HG03108 (cell line): ENCODE measurements around the gene GPR83.
"Not testable (repeated sequence)": the region's sequence is repeated elsewhere in the genome, so short reads cannot be mapped to it uniquely, and the experiment has no call there.

Experiments
- ATAC-seq: cut with Tn5 transposase; IDR thresholded peaks from one replicate; pipeline ENCODE4 v1.9.1; 2021; ENCODE audit warnings: moderate library complexity; ENCODE audit not compliant: unreplicated experiment

The GPR83 gene

DNA sequence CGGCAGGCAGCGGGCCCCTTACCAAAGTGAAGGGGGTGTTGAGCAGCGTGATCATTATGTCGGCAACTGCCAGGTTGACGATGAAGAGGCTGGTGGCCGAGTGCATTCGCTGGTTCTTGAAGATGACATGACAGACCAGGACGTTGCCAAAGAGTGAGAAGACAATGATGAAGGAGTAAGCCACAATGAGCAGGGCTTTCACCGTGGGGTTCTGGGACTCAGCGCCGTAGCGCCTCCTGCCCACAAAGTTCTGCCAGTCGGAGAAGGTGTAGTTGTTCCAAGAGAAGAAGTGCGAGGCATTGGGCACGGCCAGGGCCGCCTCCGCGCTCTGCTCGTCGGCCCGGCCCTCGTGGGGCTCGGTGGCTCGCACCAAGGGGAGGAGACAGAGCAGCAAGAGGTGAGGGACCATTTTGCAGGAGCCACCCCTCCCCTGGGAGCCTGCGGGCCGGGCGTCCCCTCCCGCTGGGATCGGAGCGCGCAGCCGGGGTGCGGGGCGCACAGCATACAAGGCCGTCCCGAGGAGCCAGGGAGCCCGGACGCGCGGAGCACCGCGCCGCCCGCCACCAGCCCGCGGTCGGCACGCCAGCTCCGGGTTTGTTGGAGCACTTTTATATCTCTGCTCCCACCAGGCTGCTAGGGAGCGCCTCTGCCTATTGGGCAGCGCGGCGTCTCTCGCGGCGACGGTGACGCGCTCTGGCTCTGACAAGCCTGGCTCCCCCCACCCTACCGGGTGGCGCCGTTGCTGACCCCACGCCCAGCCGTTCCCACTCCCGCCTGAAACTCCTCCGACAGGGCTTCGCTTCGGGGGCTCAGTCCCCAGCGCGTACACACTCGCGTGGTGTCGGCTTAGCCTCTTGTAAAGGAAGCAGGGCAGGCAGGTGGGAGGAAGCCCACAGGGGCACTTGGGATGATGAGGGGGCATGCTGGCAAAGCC lies at the start of gene GPR83:
Gene GPR83, minus strand, starts transcription at position 581 of the 934 bp plus-strand sequence. Its CDS starts 172 bp downstream, at position 409.
- no peak for ATAC-seq

DNA sequence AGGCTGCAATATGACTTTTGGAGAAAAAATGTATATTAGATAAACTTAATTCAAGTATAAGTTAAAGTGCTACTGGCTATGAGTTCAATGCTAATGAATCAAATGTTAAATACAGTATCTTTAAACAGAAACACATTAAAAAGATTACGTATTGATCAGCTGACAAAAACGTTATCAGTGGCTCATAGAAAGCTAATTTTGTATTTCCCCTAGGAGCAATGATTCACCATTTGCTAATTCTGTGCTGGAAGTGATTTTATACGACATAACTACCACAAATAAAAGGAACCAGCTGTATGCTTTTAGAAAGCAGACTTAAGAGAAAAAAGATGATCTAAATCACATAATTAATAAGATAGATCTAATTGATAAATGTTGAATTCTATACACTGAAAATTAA lies 48.8 kb upstream of the GPR83 start:
- no peak for ATAC-seq

DNA sequence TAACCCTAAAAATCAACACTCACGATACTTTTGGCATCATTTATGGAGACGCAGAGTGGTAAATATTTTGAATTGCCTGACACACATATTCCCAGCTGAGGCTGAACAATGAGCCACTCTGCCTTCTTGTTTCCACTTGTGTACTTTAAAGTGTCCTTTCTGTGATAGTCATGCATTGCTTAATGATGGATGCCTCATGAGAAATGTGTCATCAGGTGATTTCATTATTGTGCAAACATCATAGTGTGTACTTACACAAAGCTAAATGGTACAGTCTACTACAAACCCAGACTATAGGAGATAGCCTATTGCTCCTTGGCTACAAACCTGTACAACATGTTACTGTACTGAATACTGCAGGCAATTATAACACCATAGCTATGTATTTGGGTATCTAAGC lies 48.2 kb upstream of the GPR83 start:
- no peak for ATAC-seq

DNA sequence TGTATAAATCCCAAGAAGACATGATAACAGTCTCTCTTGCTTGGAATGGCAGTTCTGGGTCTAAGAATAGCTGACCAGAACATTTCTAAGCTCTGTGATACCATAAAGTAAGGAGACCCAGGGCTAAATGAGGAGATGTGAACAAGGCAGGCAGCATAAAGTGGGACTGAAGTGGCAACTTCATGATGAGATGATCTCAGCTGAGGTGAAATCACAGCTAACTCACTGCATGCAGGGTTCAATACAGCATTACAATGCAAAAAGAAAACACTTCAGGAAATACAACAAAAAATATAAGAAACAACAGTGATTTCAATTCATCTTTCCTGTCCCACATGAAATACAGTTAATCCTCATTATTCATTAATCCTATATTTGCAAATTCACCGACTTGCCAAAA lies 47.8 kb upstream of the GPR83 start:
- no peak for ATAC-seq

DNA sequence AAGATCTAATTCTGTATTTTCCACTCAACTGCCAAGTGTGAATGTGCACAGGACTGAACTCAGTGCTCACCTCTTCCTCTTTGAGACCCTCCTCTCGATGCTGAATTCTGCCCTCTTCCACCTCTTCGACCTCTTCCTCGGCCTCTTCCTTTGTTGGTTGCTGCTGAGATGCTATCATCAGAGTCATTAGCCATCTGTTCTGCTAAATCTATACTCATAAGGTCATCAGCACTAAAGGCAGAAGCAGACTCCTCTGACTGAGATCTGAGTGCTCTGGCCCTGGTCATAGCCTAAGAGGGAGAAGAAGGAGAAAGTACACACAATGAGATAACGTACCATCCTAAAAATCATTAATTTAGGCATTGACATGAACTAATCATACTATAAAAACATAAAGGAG lies 45.9 kb upstream of the GPR83 start:
- no peak for ATAC-seq

DNA sequence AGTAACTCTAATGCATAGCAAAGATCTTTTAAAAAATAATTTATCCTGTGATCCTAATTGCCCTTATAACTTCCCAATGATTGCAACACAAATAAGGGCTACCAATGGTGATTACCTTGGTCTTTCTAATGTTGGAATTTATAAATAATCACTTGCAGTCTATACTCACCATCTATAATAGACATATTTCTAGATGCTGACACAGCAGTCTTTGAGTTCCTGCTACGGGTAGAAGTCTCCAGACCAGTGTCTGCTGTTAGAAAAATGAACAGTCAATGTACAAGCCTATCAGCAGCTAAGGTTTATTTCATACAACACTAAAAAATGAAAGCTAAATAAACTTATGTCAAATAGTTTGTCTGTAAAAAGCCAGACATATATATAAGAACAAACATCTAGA lies 44.4 kb upstream of the GPR83 start:
- ATAC-seq: no peak

DNA sequence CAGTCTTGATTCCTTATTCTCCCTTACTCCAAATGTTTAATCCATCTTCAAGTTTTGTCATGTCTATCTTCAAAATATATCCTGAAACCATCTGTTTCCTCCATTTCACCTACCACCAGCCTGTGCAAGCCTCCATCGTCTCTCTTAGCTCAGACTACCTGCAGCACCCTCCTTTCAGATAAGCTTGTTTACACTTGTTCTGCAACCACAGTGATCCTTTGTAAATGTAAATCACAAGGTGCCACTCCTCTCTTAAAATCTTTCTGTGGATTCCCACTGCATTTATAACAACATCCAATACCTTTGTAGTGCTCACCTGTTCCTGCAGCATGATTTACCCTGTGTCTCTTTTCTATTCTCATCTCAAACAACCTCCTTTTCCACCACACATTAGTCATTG lies 31.8 kb upstream of the GPR83 start:
- no peak for ATAC-seq

DNA sequence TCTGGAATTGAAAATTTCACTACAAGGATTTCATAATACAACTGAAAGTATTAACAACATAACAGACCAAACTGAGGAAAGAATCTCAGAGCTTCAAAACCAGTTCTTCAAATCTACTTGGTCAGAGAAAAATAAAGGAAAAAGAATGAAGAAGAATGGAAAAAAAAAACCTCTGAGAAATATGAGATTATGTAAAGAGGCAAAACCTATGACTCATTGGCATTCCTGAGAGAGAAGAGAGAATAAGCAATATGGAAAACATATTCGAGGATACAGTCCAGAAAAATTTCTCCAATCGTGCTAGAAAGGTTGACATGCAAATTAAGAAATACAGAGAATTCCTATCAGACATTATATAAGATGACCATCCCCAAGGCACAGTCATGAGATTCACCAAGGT lies 23.4 kb upstream of the GPR83 start:
- no peak for ATAC-seq

DNA sequence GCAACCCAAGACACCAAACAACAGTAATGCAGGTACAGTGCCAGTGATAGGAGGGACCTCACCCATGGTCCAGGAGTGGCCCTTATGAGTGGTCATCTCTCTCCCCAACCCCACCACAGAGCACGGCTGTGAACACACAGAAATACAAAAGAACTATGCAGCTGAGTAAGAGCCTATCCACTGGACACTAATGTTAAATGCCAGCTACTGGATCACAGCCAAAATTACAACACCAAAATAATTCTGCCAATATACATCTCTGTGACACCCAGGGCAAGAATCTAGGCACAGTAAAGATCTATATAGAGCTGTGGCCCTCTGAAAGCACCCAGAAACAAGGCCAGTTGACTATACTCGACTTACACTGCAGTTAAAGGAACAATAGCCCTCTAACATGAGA lies 22.8 kb upstream of the GPR83 start:
- ATAC-seq: no peak

DNA sequence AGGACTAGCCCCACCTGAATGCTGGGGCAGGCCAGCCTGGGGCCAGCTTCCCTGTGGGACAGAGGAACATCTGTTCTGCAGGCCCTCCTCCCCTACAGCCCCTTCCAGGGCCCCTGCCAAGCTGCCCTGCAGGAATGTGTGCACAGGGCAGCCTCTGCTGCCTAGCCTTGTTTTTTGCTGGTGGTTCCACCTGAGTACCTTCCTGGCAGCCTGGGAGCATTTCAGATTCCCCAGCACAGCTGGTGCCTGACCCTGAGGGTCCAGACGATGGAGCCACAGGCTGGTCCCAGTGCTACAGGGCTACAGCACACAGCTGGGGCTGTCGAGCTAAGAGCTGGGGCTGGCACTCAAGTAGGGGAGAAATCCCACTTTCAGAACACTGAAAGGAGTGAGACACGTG lies 22.3 kb upstream of the GPR83 start:
- no peak for ATAC-seq

DNA sequence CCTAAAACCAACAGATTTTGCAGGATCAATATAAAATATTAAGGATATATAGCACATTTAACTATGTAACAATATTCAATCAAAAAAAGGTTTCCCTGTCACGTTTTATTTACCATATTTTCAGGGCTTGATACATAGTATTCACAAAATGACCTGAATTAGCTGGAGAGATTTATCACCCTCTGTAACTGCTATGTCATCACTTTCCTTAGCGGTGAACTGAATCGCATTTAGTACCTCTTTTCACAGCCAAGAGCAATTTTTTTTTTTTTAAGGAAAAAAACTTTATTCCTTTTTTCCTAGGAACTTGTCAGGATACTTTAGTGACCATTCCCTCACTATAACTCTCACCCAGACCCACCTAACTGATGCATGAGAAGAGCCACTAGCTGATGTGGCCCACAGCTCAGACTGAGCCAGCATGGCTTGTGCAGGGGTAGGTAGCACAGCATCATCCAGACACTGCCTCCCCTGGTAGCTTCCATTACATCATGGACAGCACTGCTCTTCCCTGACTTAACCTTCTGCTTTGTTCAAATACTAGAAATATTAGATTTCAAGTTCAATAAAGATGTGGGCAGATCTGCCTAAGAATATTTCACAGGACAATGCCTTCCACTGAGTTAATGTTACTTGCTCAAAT lies 17.0 kb upstream of the GPR83 start:
- ATAC-seq: no peak

DNA sequence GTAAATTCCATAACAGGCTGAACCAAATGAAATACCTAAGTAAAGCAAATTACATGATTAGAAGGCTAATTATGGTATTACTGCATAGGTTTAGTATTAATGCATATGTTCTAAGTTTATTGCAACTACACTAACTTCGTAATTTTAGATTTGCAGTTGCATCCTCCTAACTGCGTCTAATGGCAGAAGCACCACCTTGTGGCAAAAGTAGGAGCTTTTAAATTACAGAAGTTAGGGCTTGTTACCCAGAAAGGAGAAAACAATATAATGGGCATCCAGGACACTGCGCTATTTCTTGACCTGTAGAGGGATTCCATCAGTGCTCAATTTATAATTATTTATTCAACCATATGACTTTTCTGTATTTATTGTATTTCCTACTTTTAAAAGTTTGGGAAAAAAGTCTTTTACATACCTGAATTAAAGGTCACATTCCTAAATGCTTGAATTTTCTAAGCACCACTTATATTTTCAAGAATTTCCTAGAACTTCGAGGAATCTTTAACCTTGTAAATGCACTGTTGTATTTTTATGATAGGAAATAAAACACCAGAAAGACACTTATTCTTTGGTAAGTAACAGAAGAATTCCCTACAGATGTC lies 16.3 kb upstream of the GPR83 start:
- no peak for ATAC-seq

DNA sequence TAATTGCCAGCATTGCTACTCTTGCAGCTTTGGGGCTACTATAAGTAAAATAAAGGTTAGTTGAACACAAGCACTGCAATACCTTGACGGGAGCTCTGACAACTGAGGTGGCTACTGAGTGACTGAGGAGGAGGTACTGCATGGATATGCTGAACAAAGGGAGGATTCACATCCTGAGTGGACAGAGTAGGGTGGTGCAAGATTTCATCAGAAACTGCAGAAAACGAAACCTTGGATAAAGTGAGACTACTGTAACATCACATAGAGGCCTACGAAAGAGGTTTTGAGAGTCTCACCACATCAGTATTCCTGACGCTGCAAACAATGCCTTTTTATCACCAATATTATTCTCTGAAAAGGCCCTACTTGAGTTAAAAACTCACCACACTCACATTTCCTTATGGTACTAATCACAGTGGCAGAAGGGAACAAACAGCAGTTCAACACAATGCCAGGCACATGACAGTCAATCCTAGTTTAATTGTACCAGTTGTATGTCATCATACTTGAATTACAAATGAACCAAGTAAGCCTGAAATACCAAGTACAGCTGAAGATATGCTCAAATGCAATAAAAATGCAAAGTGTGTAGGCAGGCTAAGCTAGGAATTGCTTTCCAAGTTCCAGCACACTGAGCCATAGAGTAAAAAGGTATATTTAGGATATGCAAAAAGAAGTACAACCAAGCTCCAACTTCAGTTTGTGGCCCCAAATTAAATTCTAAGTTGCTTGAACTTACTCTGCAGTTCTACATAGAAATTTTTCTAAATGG lies 4.0 kb upstream of the GPR83 start:
- no peak for ATAC-seq

DNA sequence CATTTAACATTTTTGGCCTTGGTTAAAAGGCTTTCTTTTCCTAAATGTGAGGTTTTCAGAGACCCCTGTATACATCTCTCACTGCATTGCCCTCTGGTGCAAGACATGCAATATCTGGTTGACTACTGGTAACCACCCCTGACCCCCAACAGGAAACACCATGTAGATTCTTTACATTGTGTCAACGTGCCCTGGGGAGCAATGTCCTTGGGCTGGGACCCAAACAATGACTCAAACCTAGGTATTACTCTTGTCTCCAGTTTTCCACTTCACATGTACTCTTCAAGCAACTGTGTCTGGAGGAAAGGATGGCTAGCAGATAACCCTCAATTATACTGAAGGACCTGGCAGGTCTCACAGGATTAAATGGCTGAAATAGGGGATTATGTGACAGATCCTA lies 1.1 kb upstream of the GPR83 start:
- ATAC-seq: no peak

DNA sequence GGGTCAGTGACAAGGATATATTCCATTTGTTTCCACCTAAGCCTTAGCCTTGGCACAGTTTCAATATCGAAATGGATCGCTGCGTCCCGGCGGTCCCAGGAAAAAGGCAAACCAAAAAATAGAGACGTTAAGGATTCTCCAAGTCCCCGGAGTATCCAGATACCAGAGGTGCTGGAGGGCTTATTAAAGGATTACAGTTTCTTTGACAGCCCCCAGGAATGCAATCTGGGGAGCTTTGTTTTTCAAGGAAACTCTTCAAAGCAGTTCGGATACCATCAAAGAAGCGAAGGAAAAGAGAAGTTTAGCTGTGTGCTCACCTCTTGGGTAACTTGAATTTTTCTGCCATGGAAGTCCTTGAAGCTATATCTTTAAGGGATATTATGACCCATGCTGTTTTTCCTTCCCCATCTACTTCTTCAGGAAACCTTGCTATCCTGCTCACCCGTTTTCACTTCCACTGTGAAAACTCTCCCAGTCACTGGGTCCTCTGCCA lies 600 bp upstream of the GPR83 start:
- no peak for ATAC-seq

DNA sequence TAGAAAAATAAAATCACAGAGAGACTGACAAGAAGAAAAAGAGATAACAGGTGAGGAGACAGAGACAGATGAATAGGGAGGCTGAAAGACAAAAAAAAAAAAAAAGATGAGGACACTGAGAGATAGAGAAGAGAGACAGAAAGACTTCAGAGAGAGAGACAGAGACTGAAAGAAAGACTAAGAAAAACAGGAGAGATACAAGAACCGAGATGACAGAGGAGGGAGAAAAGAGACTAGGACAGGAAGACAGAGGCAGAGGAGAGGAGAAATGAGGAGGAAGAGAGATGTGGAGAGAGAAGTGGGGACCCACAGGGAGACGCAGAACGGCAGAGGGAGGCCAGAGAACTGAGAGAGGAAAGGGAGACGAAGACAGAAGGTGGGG lies 771 bp downstream of the GPR83 start:
- ATAC-seq: no peak

DNA sequence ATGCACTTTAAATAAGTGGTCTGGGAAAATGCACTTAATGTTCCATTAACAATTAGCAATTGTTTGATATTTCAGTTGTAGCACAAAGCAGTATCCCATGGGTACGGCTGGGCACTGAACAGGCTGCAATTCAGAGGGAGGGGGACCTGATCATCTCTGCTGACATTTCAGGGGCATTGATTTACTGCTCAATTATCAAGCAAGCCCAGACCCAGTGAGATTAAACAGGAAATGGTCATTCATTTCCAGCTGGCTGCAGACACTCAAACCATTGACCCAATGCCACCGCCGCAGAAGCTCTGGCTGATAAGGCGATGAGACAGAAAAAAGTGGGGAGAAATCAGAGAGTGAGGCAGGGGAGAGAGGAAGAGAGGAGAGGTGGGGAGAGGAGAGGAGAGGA lies 1.2 kb downstream of the GPR83 start:
- ATAC-seq: no peak

DNA sequence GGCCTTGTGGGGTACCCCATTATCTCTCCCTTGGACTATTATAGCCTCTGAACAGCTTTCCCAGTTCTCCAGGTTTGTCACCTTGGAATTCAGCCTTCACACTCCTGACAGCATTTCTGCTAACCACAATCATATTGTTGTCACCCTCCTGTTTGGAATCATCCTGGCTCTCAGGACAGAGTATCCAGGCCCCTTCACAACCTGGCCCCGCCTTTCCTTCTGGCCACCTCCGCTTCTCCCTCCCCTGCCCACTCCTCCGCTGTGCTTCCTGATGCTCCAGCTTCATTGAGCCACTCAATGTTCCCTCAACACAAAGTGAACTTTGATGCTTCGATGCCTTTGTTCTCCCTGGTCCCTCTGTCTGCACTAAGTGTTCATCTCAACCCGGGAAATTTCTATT lies 3.1 kb downstream of the GPR83 start:
- no peak for ATAC-seq

DNA sequence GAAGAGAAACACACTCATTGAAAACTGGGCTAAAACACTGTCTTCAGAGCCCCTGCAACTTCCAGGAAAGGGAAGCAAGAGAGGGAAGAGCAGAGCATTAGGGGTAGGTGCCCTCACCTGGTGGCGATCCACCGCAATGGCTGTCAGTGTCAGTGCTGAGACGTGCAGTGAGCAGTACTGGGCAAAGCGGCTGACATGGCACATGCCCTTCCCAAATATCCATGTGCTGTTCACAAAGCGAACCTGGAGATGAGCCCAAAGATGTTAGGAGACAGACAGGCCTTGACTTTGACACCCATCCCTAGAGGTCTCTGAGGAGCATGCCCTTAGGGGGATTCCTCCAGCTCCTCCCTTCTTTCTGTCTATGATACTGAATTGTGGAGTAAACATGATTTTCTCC lies 4.9 kb downstream of the GPR83 start:
- no peak for ATAC-seq

DNA sequence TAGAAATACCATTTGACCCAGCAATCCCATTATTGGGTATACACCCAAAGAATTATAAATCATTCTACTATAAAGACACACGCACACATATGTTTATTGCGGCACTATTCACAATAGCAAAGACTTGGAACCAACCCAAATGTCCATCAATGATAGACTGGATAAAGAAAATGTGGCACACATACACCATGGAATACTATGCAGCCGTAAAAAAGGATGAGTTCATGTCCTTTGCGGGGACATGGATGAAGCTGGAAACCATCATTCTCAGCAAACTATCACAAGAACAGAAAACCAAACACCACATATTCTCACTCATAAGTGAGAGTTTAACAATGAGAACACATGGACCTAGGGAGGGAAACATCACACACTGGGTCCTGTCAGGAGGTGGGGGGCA lies 9.3 kb downstream of the GPR83 start:
- ATAC-seq: not testable (repeated sequence)

DNA sequence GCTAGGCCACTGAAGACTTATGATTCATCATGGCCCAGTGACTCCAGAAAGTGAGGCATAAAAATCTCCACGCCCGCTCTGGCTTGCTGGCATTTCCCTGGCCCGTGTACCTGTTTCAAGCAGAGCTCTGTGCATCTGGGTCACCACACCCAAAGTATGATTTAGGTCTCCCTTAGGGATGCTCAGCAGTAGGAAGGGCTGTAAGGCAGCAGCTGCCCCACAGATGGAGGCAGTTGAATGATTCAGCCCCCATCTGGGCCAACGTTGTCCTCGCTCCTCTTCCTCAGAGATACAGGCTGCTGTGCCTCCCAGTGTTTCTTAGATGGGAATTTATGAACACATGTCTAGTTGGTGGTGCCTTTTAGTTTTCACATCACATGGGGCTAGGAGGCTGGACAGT lies 21.6 kb downstream of the GPR83 start:
- ATAC-seq: no peak
